Glutamatergic neuron (in vitro differentiated cells): Measurements from ENCODE around the gene ADAR. TPM values are rescaled to one million over a fixed set of nuclear protein-coding genes. Genes with fewer than 3 reads are reported as not detected.

Experiments used
- DNase-seq: peaks from one replicate; pipeline ENCODE4 v3.0.0; 2022
- H3K27ac Mint-ChIP-seq: one replicate; pipeline ENCODE4 v1.8.0; 2020; ENCODE audit warnings: mild to moderate bottlenecking, mixed read lengths, inconsistent platforms; ENCODE audit not compliant: unreplicated experiment
- H3K27me3 Mint-ChIP-seq: one replicate; pipeline ENCODE4 v1.8.0; 2020; ENCODE audit warnings: mild to moderate bottlenecking, moderate library complexity, mixed read lengths, inconsistent platforms; ENCODE audit not compliant: unreplicated experiment
- H3K36me3 Mint-ChIP-seq: one replicate; pipeline ENCODE4 v1.8.0; 2020; ENCODE audit warnings: mild to moderate bottlenecking, mixed read lengths, inconsistent platforms; ENCODE audit not compliant: unreplicated experiment
- H3K4me1 Mint-ChIP-seq: one replicate; pipeline ENCODE4 v1.8.0; 2020; ENCODE audit warnings: mild to moderate bottlenecking, low read depth, mixed read lengths, inconsistent platforms; ENCODE audit not compliant: unreplicated experiment
- H3K4me3 Mint-ChIP-seq: one replicate; pipeline ENCODE4 v1.8.0; 2020; ENCODE audit warnings: mild to moderate bottlenecking, mixed read lengths, inconsistent platforms; ENCODE audit not compliant: unreplicated experiment
- H3K9me3 Mint-ChIP-seq: one replicate; pipeline ENCODE4 v1.8.0; 2020; ENCODE audit warnings: mild to moderate bottlenecking, moderate library complexity, mixed read lengths, inconsistent platforms; ENCODE audit not compliant: unreplicated experiment
- total RNA-seq: library from RNA; stranded (reverse); fragmentation: NEBNext Ultra II Directional; extraction: Animal tissue kit (Norgen Biotek cat#: 25700); gene quantifications from one replicate; pipeline ENCODE4 v1.2.1, GENCODE V29; 2021; ENCODE audit not compliant: unreplicated experiment
- TF ChIP-seq, protein P1 (sequence below): fragments of 200-600 bp; sonication (generic); IDR thresholded peaks from one replicate; pipeline ENCODE4 v1.5.0; 2021; ENCODE audit not compliant: partially characterized antibody, unreplicated experiment

Gene ADAR
- total RNA-seq, 1 donor from 2014 or later, result 166 TPM

DNA sequence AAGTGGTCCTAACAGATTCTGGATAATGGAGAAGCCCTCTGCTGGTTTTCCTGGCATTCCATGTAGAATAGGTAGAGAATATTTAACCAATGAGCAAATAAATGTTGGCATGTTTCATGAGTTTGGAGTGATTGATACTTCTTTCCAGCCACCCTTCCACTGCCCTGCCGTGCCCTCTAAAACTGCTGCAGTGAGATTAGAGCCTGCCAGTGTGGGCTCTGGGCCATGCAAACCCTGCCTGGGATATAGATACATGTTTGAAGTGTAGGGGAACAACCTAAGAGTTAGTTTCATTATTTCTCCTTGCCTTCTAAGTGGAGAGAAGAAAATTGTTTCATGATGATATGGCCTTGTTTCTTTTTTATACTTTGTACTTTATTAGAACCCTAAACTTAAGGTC lies 60.0 kb downstream of the ADAR start:
- H3K27me3 Mint-ChIP-seq, result peaks cover 2% of the 10 kb centered on the region
- H3K27ac Mint-ChIP-seq, result no peak overlapping the region

DNA sequence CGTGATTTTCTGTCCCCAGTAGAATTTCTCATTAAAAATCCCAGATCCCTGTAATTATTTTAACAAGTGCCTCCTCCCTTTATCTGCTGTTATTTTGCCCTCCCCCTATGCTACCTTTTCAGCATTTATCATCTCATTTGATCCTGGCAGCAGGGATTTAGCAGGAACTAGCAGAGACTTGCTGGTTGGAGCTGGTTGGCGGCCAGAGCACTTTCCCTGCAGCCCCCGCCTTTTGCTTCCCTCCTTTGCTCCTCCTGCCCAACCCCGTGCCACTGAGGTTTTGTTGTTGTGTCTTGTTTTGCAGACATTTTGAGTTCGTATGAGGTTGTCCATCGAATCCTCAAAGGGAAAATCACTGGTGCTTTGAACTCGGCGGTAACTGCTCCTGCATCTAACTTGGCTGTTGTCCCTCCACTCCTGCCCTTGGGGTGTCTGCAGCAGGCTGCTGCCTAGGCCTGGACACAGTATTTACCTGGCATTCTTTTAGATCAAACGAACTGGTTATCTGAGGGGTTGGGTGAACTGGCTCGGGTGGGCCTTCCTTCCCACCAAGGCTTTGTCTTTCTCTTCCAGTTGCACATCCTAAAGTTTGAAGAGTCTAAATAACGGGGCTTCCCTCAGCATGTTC lies 60.8 kb downstream of the ADAR start:
- Mint-ChIP-seq H3K9me3 (peaks cover 3% of the 10 kb centered on the region), H3K4me3 (no peak overlapping the region), H3K4me1 (peaks cover 1% of the 10 kb centered on the region), H3K36me3 (no peaks in the 10 kb centered on the region), H3K27ac (no peak overlapping the region), H3K27me3 (peaks cover 2% of the 10 kb centered on the region)
- no peak for DNase-seq
- TF ChIP-seq, protein P1, sequence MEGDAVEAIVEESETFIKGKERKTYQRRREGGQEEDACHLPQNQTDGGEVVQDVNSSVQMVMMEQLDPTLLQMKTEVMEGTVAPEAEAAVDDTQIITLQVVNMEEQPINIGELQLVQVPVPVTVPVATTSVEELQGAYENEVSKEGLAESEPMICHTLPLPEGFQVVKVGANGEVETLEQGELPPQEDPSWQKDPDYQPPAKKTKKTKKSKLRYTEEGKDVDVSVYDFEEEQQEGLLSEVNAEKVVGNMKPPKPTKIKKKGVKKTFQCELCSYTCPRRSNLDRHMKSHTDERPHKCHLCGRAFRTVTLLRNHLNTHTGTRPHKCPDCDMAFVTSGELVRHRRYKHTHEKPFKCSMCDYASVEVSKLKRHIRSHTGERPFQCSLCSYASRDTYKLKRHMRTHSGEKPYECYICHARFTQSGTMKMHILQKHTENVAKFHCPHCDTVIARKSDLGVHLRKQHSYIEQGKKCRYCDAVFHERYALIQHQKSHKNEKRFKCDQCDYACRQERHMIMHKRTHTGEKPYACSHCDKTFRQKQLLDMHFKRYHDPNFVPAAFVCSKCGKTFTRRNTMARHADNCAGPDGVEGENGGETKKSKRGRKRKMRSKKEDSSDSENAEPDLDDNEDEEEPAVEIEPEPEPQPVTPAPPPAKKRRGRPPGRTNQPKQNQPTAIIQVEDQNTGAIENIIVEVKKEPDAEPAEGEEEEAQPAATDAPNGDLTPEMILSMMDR, result no peak

More for the DNA sequence above, 60.0 kb downstream of the ADAR start:
- no peak for DNase-seq
- Mint-ChIP-seq H3K4me1 (peaks cover 1% of the 10 kb centered on the region), H3K36me3 (no peaks in the 10 kb centered on the region), H3K9me3 (peaks cover 3% of the 10 kb centered on the region), H3K4me3 (no peak overlapping the region)
- TF ChIP-seq, protein P1, result no peak

DNA sequence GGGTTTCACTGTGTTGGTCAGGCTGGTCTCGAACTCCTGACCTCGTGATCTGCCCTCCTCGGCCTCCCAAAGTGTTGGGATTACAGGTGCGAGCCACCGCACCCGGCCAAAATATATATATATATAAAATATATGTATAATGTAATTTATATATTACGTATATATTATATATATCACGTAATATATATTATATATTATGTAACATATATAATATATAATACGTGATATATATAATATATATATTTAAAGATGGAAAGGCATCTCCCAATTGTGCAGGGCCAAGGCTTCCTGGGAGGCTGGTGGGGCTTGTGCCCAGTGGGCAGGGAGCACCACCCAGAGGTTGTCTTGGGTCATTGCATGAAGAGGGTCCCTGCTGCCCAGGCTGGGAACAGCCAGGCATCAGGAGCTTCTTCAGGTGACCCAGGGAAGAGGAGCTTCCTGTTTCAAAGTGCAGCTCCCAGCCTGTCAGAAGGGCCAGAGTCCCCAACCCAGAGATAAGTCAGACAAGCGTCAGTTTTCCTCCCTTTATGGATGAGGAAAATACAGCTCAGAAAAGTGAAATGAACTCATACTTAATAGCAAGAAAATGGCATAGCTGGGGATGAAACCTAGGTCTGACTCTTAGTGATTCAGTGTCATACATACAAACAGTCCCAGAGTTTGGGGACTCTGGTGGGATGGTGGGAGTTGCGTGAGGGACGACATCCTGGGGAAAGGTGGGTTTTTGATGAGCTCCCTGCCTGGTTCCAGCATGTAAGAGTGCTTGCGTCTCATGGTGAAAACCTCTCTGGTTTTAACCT lies 61.5 kb downstream of the ADAR start:
- Mint-ChIP-seq H3K27me3 (peaks cover 4% of the 10 kb centered on the region), H3K4me1 (peaks cover 1% of the 10 kb centered on the region), H3K36me3 (no peaks in the 10 kb centered on the region), H3K27ac (no peak overlapping the region), H3K9me3 (peaks cover 3% of the 10 kb centered on the region), H3K4me3 (no peak overlapping the region)
- DNase-seq, result peak; percentile 79
- TF ChIP-seq, protein P1, result peak; percentile 65

DNA sequence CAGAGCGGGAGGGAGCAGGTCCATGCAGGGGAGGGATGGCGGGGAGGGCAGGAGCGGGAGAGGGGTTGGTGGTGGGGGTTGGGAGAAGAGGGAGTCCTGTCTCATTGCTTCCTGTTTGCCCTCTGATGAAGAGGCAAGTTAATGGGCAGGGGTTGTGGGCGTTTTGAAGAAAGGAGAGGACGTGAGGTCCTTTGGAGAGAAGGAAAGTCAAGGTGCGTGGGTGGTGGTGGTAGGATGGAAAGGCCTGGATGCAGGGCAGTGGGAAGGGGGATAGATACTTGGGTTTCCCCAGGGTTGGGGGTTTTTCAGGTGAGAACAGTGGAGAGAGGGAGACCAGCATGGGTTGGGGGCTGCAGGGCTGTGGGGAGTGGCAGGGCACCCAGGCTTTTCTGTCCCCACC lies 66.8 kb downstream of the ADAR start:
- Mint-ChIP-seq H3K27me3 (peaks cover 8% of the 10 kb centered on the region), H3K36me3 (no peaks in the 10 kb centered on the region), H3K9me3 (peaks cover 6% of the 10 kb centered on the region), H3K27ac (no peak overlapping the region), H3K4me3 (no peak overlapping the region), H3K4me1 (no peaks in the 10 kb centered on the region)
- no peak for DNase-seq
- TF ChIP-seq, protein P1, result no peak
